ENCODE results near the gene FSTL4. TPM values are rescaled to one million over a fixed set of nuclear protein-coding genes. Genes with fewer than 3 reads are reported as not detected.

The FSTL4 gene
- total and polyA plus RNA-seq, 2 experiments from 2014 or later = 0.47 to 0.74 TPM

DNA sequence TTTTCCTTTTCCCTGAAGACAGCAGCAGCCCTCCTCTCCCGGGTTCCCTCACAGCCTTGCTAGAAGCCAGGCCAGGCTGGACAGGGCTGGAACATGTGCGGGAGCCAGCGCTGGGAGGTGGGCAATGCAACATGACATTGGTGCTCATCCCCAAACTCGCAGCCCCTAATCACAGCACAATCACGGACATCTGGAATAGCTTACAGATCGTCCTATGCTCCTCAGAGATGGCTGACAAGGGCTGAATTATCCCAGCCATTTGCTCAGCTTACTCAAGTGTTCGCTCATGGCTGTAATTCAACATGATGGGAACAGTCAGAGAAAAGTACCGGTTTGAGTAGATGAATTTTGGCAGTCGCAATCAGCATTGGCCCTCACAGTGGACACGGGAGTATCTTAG is 49.8 kb downstream of the FSTL4 start:
- WGBS (ENCODE audit: low lambda C conversion rate, missing lambda C conversion rate) = 66% methylated on average over 10 of the region's 10 CpGs
- H3K9me3 ChIP-seq (ENCODE audit: low read depth) = no peaks in the 10 kb centered on the region
- no peak for DNase-seq (ENCODE audit: low spot score)
- H3K27ac ChIP-seq = no peak overlapping the region
- H3K36me3 ChIP-seq (replicated peaks; ENCODE audit: insufficient read depth, low read depth) = no peaks in the 10 kb centered on the region
- no peaks in the 10 kb centered on the region for H4K20me1 ChIP-seq (ENCODE audit: insufficient read depth, poor library complexity, severe bottlenecking)
- no peaks in the 10 kb centered on the region for H3K79me2 ChIP-seq
- no peak overlapping the region for H2AFZ ChIP-seq
- H3K4me2 ChIP-seq = no peak overlapping the region
- no peaks in the 10 kb centered on the region for H3K9me2 ChIP-seq (replicated peaks; ENCODE audit: insufficient read depth)
- H3K27me3 ChIP-seq = peaks cover 11% of the 10 kb centered on the region
- TF ChIP-seq EZH2phosphoT487 (IDR thresholded peaks at IDR 0.05; ENCODE audit: low read depth, severe bottlenecking, unreplicated experiment) (no peak), EZH2 (IDR thresholded peaks at IDR 0.05; ENCODE audit: borderline replicate concordance) (no peak), CTCF (IDR thresholded peaks at IDR 0.05; ENCODE audit: poor library complexity) (no peak)
- no peaks in the 10 kb centered on the region for H3K4me1 ChIP-seq (ENCODE audit: insufficient read depth)
- H3K4me3 ChIP-seq = no peak overlapping the region

GRCh38 chr5:133559960-133560359 is 52.4 kb downstream of the FSTL4 start:
- 68% methylated on average over 5 of the region's 5 CpGs for WGBS (ENCODE audit: low lambda C conversion rate, missing lambda C conversion rate)

DNA sequence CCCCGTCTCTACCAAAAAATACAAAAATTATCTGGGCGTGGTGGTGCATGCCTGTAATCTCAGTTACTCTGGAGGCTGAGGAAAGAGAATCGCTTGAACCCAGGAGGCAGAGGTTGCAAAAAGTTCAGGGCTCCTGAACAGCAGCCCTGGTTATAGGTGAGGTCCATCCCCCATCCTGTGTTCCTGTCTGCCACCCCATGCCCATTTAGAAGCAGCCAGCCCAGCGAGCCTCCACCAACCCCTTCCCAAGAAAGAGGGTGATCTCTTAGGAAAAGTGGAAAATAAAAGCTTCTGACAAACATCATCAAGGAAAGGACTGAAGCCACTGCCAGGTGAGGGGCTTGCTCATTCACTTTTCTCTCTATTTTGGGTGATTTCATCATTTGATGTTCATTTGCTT is 55.8 kb downstream of the FSTL4 start:
- no peak for TF ChIP-seq EZH2phosphoT487 (IDR thresholded peaks at IDR 0.05; ENCODE audit: low read depth, severe bottlenecking, unreplicated experiment)
- TF ChIP-seq CTCF (IDR thresholded peaks at IDR 0.05; ENCODE audit: poor library complexity) = no peak
- TF ChIP-seq EZH2 (IDR thresholded peaks at IDR 0.05; ENCODE audit: borderline replicate concordance) = no peak
- no peak overlapping the region for H3K27ac ChIP-seq
- DNase-seq (ENCODE audit: low spot score) = no peak
- peaks cover 3% of the 10 kb centered on the region for H3K27me3 ChIP-seq
- H3K79me2 ChIP-seq = no peaks in the 10 kb centered on the region
- no peak overlapping the region for H3K4me3 ChIP-seq
- H3K9me3 ChIP-seq (ENCODE audit: low read depth) = no peaks in the 10 kb centered on the region
- 81% methylated on average over 4 of the region's 4 CpGs for WGBS (ENCODE audit: low lambda C conversion rate, missing lambda C conversion rate)
- no peaks in the 10 kb centered on the region for H4K20me1 ChIP-seq (ENCODE audit: insufficient read depth, poor library complexity, severe bottlenecking)
- no peak overlapping the region for H2AFZ ChIP-seq
- H3K9me2 ChIP-seq (replicated peaks; ENCODE audit: insufficient read depth) = peaks cover 3% of the 10 kb centered on the region
- no peaks in the 10 kb centered on the region for H3K4me1 ChIP-seq (ENCODE audit: insufficient read depth)
- no peaks in the 10 kb centered on the region for H3K36me3 ChIP-seq (replicated peaks; ENCODE audit: insufficient read depth, low read depth)
- H3K4me2 ChIP-seq = no peak overlapping the region

More at GRCh38 chr5:133559960-133560359, 52.4 kb downstream of the FSTL4 start:
- H3K79me2 ChIP-seq = no peaks in the 10 kb centered on the region
- H3K9me3 ChIP-seq (ENCODE audit: low read depth) = no peaks in the 10 kb centered on the region
- peaks cover 11% of the 10 kb centered on the region for H3K27me3 ChIP-seq
- no peak overlapping the region for H3K27ac ChIP-seq
- H3K4me1 ChIP-seq (ENCODE audit: insufficient read depth) = no peaks in the 10 kb centered on the region
- no peak for TF ChIP-seq EZH2phosphoT487 (IDR thresholded peaks at IDR 0.05; ENCODE audit: low read depth, severe bottlenecking, unreplicated experiment)
- H3K4me3 ChIP-seq = no peak overlapping the region
- no peak for DNase-seq (ENCODE audit: low spot score)
- no peaks in the 10 kb centered on the region for H3K36me3 ChIP-seq (replicated peaks; ENCODE audit: insufficient read depth, low read depth)
- H3K4me2 ChIP-seq = no peak overlapping the region
- H4K20me1 ChIP-seq (ENCODE audit: insufficient read depth, poor library complexity, severe bottlenecking) = no peaks in the 10 kb centered on the region
- no peak overlapping the region for H2AFZ ChIP-seq
- H3K9me2 ChIP-seq (replicated peaks; ENCODE audit: insufficient read depth) = no peaks in the 10 kb centered on the region

- DNase-seq (ENCODE audit: low spot score) = no peak
- peaks cover 5% of the 10 kb centered on the region for H3K27me3 ChIP-seq
- 71% methylated on average over 6 of the region's 6 CpGs for whole genome bisulfite sequencing (ENCODE audit: low lambda C conversion rate, missing lambda C conversion rate)
- peaks cover 3% of the 10 kb centered on the region for H3K9me2 ChIP-seq (replicated peaks; ENCODE audit: insufficient read depth)
- H2AFZ ChIP-seq = no peak overlapping the region
- no peak overlapping the region for H3K27ac ChIP-seq
- no peaks in the 10 kb centered on the region for H3K4me1 ChIP-seq (ENCODE audit: insufficient read depth)
- H3K79me2 ChIP-seq = no peaks in the 10 kb centered on the region
- no peak overlapping the region for H3K4me3 ChIP-seq
- H3K9me3 ChIP-seq (ENCODE audit: low read depth) = no peaks in the 10 kb centered on the region
- H4K20me1 ChIP-seq (ENCODE audit: insufficient read depth, poor library complexity, severe bottlenecking) = no peaks in the 10 kb centered on the region
- H3K4me2 ChIP-seq = no peak overlapping the region
- no peak for TF ChIP-seq CTCF (IDR thresholded peaks at IDR 0.05; ENCODE audit: poor library complexity)
- no peak for TF ChIP-seq EZH2phosphoT487 (IDR thresholded peaks at IDR 0.05; ENCODE audit: low read depth, severe bottlenecking, unreplicated experiment)
- TF ChIP-seq EZH2 (IDR thresholded peaks at IDR 0.05; ENCODE audit: borderline replicate concordance) = no peak
- no peaks in the 10 kb centered on the region for H3K36me3 ChIP-seq (replicated peaks; ENCODE audit: insufficient read depth, low read depth)
Observed at GRCh38 chr5:133554279-133554678, 58.1 kb downstream of the FSTL4 start.
